Measurements from ENCODE around the gene TAF1C. TPM values are rescaled to one million over a fixed set of nuclear protein-coding genes. Genes with fewer than 3 reads are reported as not detected.
"Not testable (repeated sequence)": the region's sequence is repeated elsewhere in the genome, so short reads cannot be mapped to it uniquely, and the experiment has no call there.

Gene TAF1C
- total RNA-seq, 2 donors from 2014 or later = 42.5 to 52.8 TPM

DNA sequence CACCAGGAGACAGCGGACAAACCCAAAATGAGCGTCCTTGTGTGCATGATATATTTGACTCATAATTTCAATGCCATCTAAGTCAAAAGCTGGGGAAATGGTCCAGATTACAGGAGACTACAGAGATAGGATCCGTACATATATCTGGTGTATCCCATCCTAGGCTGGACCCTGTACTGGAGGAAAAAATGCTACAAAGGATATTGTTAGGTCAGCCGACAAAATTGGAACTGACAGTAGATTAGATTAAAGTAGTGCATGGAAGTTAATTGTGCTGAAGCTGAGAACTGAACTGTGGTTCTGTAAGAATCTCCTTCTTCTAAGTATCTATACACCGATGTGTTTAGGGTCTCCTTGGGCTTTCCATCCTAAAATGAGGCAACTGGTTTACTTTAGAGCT lies 28.7 kb upstream of the TAF1C start:
- Mint-ChIP-seq H3K9me3 (no peaks in the 10 kb centered on the region), H3K36me3 (no peaks in the 10 kb centered on the region), H3K27ac (no peak overlapping the region)
- no peak for DNase-seq (ENCODE audit: low spot score in 2 of 2)
- no peak for ATAC-seq

GRCh38 chr16:84214451-84215066 lies 27.7 kb upstream of the TAF1C start:
- no peaks in the 10 kb centered on the region for H3K36me3 Mint-ChIP-seq
- DNase-seq (ENCODE audit: low spot score in 2 of 2) (no peak), ATAC-seq (no peak)

GRCh38 chr16:84212631-84213030 lies 25.8 kb upstream of the TAF1C start:
- DNase-seq (ENCODE audit: low spot score in 2 of 2) (no peak), ATAC-seq (no peak)
- Mint-ChIP-seq H3K9me3 (no peaks in the 10 kb centered on the region), H3K36me3 (no peaks in the 10 kb centered on the region), H3K27ac (no peak overlapping the region)

More at GRCh38 chr16:84214451-84215066, 27.7 kb upstream of the TAF1C start:
- H3K9me3 Mint-ChIP-seq = no peaks in the 10 kb centered on the region
- no peak overlapping the region for H3K27ac Mint-ChIP-seq

GRCh38 chr16:84212154-84212553 lies 25.3 kb upstream of the TAF1C start:
- Mint-ChIP-seq H3K27ac (no peak overlapping the region), H3K9me3 (no peaks in the 10 kb centered on the region), H3K36me3 (no peaks in the 10 kb centered on the region)
- ATAC-seq (no peak), DNase-seq (ENCODE audit: low spot score in 2 of 2) (no peak)

DNA sequence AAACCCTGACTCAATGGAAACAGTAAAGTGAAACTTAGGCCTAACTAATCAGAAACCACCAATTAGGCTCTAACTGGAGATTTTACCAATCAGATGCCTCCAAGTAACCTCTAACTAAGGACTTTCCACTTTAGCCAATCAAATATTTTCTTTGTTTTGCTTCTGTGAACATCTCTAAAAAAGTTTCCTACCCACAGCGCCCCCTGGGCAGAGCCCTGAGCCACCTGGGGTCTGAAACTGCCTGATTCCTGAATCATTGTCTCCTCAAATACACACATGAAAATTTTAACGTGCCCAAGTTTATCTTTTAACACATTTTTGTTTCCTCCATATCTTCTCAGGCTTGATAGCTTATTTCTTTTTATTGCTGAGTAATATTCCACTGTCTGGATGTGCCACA lies 23.1 kb upstream of the TAF1C start:
- ATAC-seq (no peak), DNase-seq (ENCODE audit: low spot score in 2 of 2) (no peak)

GRCh38 chr16:84207879-84208278 lies 21.0 kb upstream of the TAF1C start:
- no peak for DNase-seq (ENCODE audit: low spot score in 2 of 2)
- Mint-ChIP-seq H3K36me3 (no peaks in the 10 kb centered on the region), H3K9me3 (no peaks in the 10 kb centered on the region), H3K27ac (no peak overlapping the region)
- no peak for ATAC-seq

More for the DNA sequence above, 23.1 kb upstream of the TAF1C start:
- Mint-ChIP-seq H3K36me3 (no peaks in the 10 kb centered on the region), H3K27ac (no peak overlapping the region), H3K9me3 (no peaks in the 10 kb centered on the region)

GRCh38 chr16:84207251-84207650 lies 20.4 kb upstream of the TAF1C start:
- Mint-ChIP-seq H3K9me3 (no peaks in the 10 kb centered on the region), H3K27ac (no peak overlapping the region), H3K36me3 (no peaks in the 10 kb centered on the region)
- no peak for ATAC-seq
- no peak for DNase-seq (ENCODE audit: low spot score in 2 of 2)

- ATAC-seq (no peak), DNase-seq (ENCODE audit: low spot score in 2 of 2) (no peak)
- Mint-ChIP-seq H3K9me3 (no peaks in the 10 kb centered on the region), H3K27ac (no peak overlapping the region), H3K36me3 (no peaks in the 10 kb centered on the region)
Measured at GRCh38 chr16:84205976-84206691, 19.3 kb upstream of the TAF1C start.

DNA sequence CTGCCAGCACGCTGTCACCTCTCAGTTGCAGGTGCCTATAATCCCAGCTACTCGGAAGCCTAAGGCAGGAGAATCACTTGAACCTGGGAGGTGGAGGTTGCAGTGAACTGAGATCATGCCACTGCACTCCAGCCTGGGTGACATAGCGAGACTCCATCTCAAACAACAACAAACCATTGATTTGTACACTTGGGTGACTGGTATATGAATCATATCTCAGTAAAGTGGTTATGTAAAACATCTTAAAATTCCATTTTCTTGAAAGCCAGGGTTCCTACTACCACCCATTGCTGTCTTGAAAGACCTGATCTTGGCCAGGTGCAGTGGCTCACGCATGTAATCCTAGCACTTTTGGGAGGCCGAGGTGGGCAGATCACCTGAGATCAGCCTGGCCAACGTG lies 18.3 kb upstream of the TAF1C start:
- not testable (repeated sequence) for H3K9me3 Mint-ChIP-seq; ATAC-seq; DNase-seq (ENCODE audit: low spot score in 2 of 2); H3K27ac Mint-ChIP-seq; H3K36me3 Mint-ChIP-seq

- not testable (repeated sequence) for ATAC-seq; H3K36me3 Mint-ChIP-seq; H3K9me3 Mint-ChIP-seq; DNase-seq (ENCODE audit: low spot score in 2 of 2); H3K27ac Mint-ChIP-seq
Measured at GRCh38 chr16:84204551-84204950, 17.7 kb upstream of the TAF1C start.

GRCh38 chr16:84199861-84200260 lies 13.0 kb upstream of the TAF1C start:
- H3K9me3 Mint-ChIP-seq = no peaks in the 10 kb centered on the region
- DNase-seq (ENCODE audit: low spot score in 2 of 2) = no peak
- H3K27ac Mint-ChIP-seq = no peak overlapping the region
- no peaks in the 10 kb centered on the region for H3K36me3 Mint-ChIP-seq
- ATAC-seq = no peak

DNA sequence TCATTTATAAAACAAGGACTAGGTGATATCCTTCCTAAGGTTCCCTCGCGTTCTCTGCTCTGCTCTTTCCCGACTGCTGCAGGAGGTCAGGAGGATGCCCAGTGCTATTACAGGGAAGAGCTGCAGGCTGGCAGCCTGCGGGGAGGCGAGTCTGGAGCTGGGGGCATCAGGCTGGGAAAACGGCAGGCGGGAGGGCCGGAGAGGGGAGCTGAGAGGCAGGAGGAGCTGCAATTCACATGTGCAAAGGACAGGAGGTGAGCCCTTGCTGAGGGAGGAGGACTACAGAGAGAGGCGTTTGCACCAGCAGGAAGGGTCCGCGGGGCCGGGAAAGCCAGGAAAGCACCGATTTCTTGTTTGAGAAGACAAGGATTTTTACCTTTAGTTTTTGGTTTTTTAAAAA lies 12.2 kb upstream of the TAF1C start:
- DNase-seq (ENCODE audit: low spot score in 2 of 2) = no peak
- no peaks in the 10 kb centered on the region for H3K9me3 Mint-ChIP-seq
- ATAC-seq = no peak
- no peak overlapping the region for H3K27ac Mint-ChIP-seq
- no peaks in the 10 kb centered on the region for H3K36me3 Mint-ChIP-seq

DNA sequence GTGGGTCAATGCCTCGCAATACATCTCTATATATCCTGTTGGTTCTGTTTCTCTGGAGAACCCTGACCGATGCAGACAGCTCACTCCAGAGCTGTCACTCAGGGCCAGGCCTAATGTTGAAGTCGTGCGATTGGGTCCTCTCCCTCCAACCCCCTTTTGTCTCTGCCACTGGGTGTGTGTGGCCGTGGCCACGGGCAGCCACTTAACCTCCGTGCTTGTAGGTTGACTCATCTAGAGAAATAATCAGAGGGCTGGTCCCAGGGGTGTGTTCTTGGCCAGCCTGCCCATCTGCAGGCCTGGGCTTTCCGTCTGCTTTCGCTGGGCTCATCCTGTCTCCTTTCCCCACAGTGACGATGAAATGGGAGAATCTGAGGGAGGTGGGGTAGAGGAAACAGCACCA lies 11.5 kb upstream of the TAF1C start:
- no peak for ATAC-seq
- no peak for DNase-seq (ENCODE audit: low spot score in 2 of 2)
- no peaks in the 10 kb centered on the region for H3K36me3 Mint-ChIP-seq
- H3K9me3 Mint-ChIP-seq = no peaks in the 10 kb centered on the region
- peak overlapping the region in 1 of 2 donors; percentile 5 for H3K27ac Mint-ChIP-seq

DNA sequence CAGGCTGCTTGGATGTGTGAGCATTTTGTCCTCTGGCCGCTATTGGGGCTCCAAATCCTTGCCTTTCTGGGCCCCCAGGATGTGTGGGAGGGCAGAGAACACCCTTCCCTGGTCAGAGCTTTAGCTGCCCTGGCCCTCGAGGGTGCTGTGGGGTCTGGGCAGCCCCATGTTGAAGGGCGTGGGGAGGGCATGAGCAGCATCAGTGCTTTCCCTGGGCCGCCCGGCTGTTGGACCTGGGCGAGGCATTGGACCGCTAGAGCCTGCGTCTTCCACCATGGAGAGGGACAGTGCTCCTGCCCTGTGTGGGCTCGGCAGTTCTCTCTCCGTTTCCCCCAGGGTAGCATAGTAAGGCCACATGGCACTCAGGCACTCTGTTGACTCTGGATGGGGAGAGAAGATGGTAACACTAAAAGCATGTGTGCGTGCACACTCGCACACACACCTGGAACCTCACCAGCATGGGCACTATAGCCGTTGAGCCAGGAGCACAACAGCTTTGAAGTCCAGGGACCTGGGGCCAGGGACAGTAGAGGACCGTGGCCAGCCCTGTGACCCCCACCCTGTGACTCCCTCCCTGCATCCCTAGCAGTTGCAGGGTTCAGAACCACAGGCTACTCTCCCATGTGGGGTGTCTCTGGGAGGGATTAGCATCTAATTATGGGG lies 10.7 kb upstream of the TAF1C start:
- no peaks in the 10 kb centered on the region for H3K36me3 Mint-ChIP-seq
- DNase-seq (ENCODE audit: low spot score in 2 of 2) (peak in 1 of 2 donors; percentile 49), ATAC-seq (no peak)
- no peak overlapping the region for H3K27ac Mint-ChIP-seq
- H3K9me3 Mint-ChIP-seq = no peaks in the 10 kb centered on the region

- peak overlapping the region in 1 of 2 donors; percentile 16 for H3K27ac Mint-ChIP-seq
- H3K36me3 Mint-ChIP-seq = no peaks in the 10 kb centered on the region
- no peak for ATAC-seq
- no peak for DNase-seq (ENCODE audit: low spot score in 2 of 2)
- H3K9me3 Mint-ChIP-seq = no peaks in the 10 kb centered on the region
Measured at GRCh38 chr16:84196727-84197394, 10.0 kb upstream of the TAF1C start.

DNA sequence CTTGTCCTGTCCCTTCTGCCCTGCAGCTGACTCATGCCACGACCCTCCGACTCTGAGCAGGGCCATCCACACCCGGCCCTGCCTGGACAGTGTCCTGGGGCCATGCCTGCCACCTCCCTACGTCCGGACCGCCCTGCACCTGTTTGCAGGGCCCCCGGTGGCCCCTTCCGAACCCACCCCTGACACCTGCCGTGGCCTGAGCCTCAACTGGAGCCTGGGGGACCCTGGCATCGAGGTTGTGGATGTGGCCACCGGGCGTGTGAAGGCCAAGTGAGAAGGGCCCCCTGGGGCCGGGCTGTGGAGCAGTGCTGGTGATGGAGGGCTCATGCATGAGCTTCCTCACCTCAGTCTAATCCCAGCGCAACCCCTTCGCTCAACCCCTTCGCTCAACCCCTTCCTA lies 9.2 kb upstream of the TAF1C start:
- H3K27ac Mint-ChIP-seq = no peak overlapping the region
- DNase-seq (ENCODE audit: low spot score in 2 of 2) (no peak), ATAC-seq (no peak)
- no peaks in the 10 kb centered on the region for H3K36me3 Mint-ChIP-seq
- no peaks in the 10 kb centered on the region for H3K9me3 Mint-ChIP-seq

Measured in activated naive CD4-positive, alpha-beta T cell treated with anti-CD3 and anti-CD28 coated beads, Interleukin-2, amount 50 U/mL, for 72 hours (primary cell).